Upper lobe of left lung (tissue), 6 donors: Measurements from ENCODE around the gene MASP2. TPM values are rescaled to one million over a fixed set of nuclear protein-coding genes. Genes with fewer than 3 reads are reported as not detected.
"Not testable (repeated sequence)": the region's sequence is repeated elsewhere in the genome, so short reads cannot be mapped to it uniquely, and the experiment has no call there.

ENCODE experiments used
- ATAC-seq, 2 donors: fragments of 200-7000 bp; cut with Tn5 transposase; one replicate each; pipeline ENCODE4 v1.9.1; 2022; ENCODE audit warnings: mild to moderate bottlenecking in 2 of 2, moderate library complexity in 2 of 2; ENCODE audit not compliant: low FRiP score in 2 of 2
- DNase-seq, 2 donors: peaks; one replicate each; pipeline ENCODE4 v3.0.0-alpha.2; 2019 to 2020
- H3K27ac ChIP-seq, 4 donors: fragments of 200-600 bp; sonication (generic); one replicate each; pipeline ENCODE4 v1.5.1; 2016 to 2019
- H3K27me3 ChIP-seq, 4 donors: fragments of 200-600 bp; sonication (generic); one replicate each; pipeline ENCODE4 v1.5.1; 2017 to 2019
- H3K36me3 ChIP-seq, 4 donors: fragments of 200-600 bp; sonication (generic); one replicate each; pipeline ENCODE4 v1.5.1; 2016 to 2019
- H3K4me1 ChIP-seq, 4 donors: fragments of 200-600 bp; sonication (generic); one replicate each; pipeline ENCODE4 v1.5.1; 2018 to 2019
- H3K4me3 ChIP-seq, 4 donors: fragments of 200-600 bp; sonication (generic); one replicate each; pipeline ENCODE4 v1.5.1; 2017 to 2019; ENCODE audit warnings: mild to moderate bottlenecking in 2 of 4, moderate library complexity in 1 of 4
- H3K9me3 ChIP-seq, 4 donors: fragments of 200-600 bp; sonication (generic); one replicate each; pipeline ENCODE4 v1.5.1; 2018 to 2019
- EP300 ChIP-seq, 4 donors: sonication (generic); formaldehyde crosslinking; IDR thresholded peaks; one replicate each; pipeline ENCODE4 v1.5.1; 2017; ENCODE audit warnings: antibody characterized with exemption in 4 of 4, control low read depth in 2 of 4
- POLR2A ChIP-seq, 4 donors: fragments of 450-650 bp; IDR thresholded peaks; one replicate each; pipeline ENCODE4 v1.5.1; 2016 to 2017; ENCODE audit warnings: antibody characterized with exemption in 4 of 4, mild to moderate bottlenecking in 2 of 4
- POLR2AphosphoS5 ChIP-seq, 2 donors: sonication (generic); formaldehyde crosslinking; IDR thresholded peaks; one replicate each; pipeline ENCODE4 v1.5.1; 2017; ENCODE audit warnings: antibody characterized with exemption in 2 of 2
- WGBS, 2 donors: methylation state at CpG; one replicate each; pipeline ENCODE4 v1.1.5; 2017 to 2018; 5-methylcytosine and 5-hydroxymethylcytosine counted together
- total RNA-seq, 6 donors: library from RNA; depleted of rRNA in 4 of 6; stranded (reverse); fragments of >200 nt in 4 of 6; gene quantifications; one replicate each; pipeline versions ENCODE4 v1.1.0 to v1.2.1, GENCODE V29; 2016 to 2021
- TF ChIP-seq, protein P1 (sequence below), 6 experiments: fragments of 450-650 bp in 4 of 6; fragments of 200-600 bp in 2 of 6; sonication (generic) in 2 of 6; IDR thresholded peaks; one replicate each; pipeline ENCODE4 v1.5.1; 2016 to 2019; ENCODE audit warnings: antibody characterized with exemption in 6 of 6
- donor health status: DM: no; HTN: no; CAD: no; lungs with moderate emphysema.
- donor health status: DM: no; HTN: yes; CAD: no; lungs with severe emphysema.

The MASP2 gene
- total RNA-seq, 6 donors from 2014 or later, result not detected

DNA sequence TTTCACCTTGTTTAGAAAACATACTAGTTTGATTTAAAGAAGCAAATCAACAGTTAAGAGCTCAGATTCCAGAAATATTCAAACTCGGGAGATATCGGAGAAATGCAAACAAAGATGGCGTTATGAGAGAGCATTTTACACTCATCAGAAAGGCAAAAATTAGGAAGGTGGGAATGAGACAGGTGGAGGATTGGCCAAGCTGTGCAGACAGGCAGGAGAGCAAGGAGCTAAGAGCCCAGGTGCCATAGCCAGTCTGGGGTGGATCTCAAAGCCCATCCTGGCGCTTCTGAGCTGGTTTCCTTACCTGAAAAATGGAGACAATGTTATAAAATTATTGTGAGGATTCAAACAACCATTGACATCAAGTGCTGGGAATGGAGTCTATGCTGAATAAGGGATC lies 54.2 kb downstream of the MASP2 start:
- Histone ChIP-seq H3K27ac (no peak overlapping the region), H3K27me3 (no peaks in the 10 kb centered on the region), H3K4me1 (no peaks in the 10 kb centered on the region), H3K36me3 (no peaks in the 10 kb centered on the region), H3K4me3 (no peak overlapping the region), H3K9me3 (no peaks in the 10 kb centered on the region)
- ATAC-seq (no peak), DNase-seq (no peak)
- 70 to 85% methylated on average over 4 of the region's 4 CpGs for WGBS, 2 donors
- no peak for TF ChIP-seq EP300 (IDR thresholded peaks at IDR 0.05)
- no peak for TF ChIP-seq POLR2AphosphoS5 (IDR thresholded peaks at IDR 0.05)
- no peak for TF ChIP-seq POLR2A (IDR thresholded peaks at IDR 0.05)
- TF ChIP-seq, protein P1, sequence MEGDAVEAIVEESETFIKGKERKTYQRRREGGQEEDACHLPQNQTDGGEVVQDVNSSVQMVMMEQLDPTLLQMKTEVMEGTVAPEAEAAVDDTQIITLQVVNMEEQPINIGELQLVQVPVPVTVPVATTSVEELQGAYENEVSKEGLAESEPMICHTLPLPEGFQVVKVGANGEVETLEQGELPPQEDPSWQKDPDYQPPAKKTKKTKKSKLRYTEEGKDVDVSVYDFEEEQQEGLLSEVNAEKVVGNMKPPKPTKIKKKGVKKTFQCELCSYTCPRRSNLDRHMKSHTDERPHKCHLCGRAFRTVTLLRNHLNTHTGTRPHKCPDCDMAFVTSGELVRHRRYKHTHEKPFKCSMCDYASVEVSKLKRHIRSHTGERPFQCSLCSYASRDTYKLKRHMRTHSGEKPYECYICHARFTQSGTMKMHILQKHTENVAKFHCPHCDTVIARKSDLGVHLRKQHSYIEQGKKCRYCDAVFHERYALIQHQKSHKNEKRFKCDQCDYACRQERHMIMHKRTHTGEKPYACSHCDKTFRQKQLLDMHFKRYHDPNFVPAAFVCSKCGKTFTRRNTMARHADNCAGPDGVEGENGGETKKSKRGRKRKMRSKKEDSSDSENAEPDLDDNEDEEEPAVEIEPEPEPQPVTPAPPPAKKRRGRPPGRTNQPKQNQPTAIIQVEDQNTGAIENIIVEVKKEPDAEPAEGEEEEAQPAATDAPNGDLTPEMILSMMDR (IDR thresholded peaks at IDR 0.05), result no peak

DNA sequence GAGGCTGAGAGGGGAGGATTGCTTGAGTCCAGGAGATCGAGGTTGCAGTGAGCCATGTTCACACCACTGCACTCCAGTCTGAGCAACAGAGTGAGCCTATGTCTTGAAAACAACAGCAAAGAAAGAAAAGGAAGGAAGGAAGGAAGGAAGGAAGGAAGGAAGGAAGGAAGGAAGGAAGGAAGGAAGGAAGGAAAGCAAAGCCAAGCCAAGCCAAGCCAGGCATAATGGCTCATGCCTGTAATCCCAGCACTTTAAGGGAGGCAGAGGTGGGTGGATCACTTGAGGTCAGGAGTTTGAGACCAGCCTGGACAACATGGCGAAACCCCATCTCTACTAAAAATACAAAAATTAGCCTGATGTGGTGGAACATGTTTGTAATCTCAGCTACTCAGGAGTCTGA lies 55.0 kb downstream of the MASP2 start:
- ATAC-seq, H3K27ac ChIP-seq, H3K4me1 ChIP-seq, DNase-seq, H3K36me3 ChIP-seq, H3K27me3 ChIP-seq, H3K9me3 ChIP-seq, H3K4me3 ChIP-seq: not testable (repeated sequence)
- WGBS, 2 donors, result 85 to 89% methylated on average over 2 of the region's 2 CpGs

GRCh38 chr1:10990828-10991227 lies 56.2 kb downstream of the MASP2 start:
- no peak for ATAC-seq
- TF ChIP-seq, protein P1 (IDR thresholded peaks at IDR 0.05), result no peak
- TF ChIP-seq EP300 (IDR thresholded peaks at IDR 0.05), result no peak
- no peak for TF ChIP-seq POLR2A (IDR thresholded peaks at IDR 0.05)
- TF ChIP-seq POLR2AphosphoS5 (IDR thresholded peaks at IDR 0.05), result no peak
- no peak overlapping the region for H3K27ac ChIP-seq
- no peak overlapping the region for H3K4me3 ChIP-seq
- WGBS, 2 donors, result 88 to 93% methylated on average over 7 of the region's 7 CpGs
- peak in 1 of 2 donors; percentile 38 for DNase-seq
- H3K4me1 ChIP-seq, result no peaks in the 10 kb centered on the region
- no peaks in the 10 kb centered on the region for H3K9me3 ChIP-seq
- no peaks in the 10 kb centered on the region for H3K36me3 ChIP-seq
- no peaks in the 10 kb centered on the region for H3K27me3 ChIP-seq

- not testable (repeated sequence) for H3K36me3 ChIP-seq, H3K9me3 ChIP-seq, H3K4me1 ChIP-seq, ATAC-seq, DNase-seq, H3K4me3 ChIP-seq, H3K27ac ChIP-seq, H3K27me3 ChIP-seq
- 76 to 87% methylated on average over 6 of the region's 6 CpGs for WGBS, 2 donors
Measured at GRCh38 chr1:10989920-10990516, 57.0 kb downstream of the MASP2 start.

GRCh38 chr1:10989095-10989494 lies 57.9 kb downstream of the MASP2 start:
- no peaks in the 10 kb centered on the region for H3K9me3 ChIP-seq
- WGBS, 2 donors, result 87 to 92% methylated on average over 1 to 5 of the region's 5 CpGs
- TF ChIP-seq, protein P1 (IDR thresholded peaks at IDR 0.05), result no peak
- TF ChIP-seq POLR2AphosphoS5 (IDR thresholded peaks at IDR 0.05) (no peak), POLR2A (IDR thresholded peaks at IDR 0.05) (no peak), EP300 (IDR thresholded peaks at IDR 0.05) (no peak)
- H3K4me3 ChIP-seq, result no peak overlapping the region
- no peaks in the 10 kb centered on the region for H3K4me1 ChIP-seq
- ATAC-seq, result no peak
- no peaks in the 10 kb centered on the region for H3K27me3 ChIP-seq
- no peaks in the 10 kb centered on the region for H3K36me3 ChIP-seq
- no peak for DNase-seq
- no peak overlapping the region for H3K27ac ChIP-seq

- WGBS, 2 donors, result 77 to 86% methylated on average over 4 of the region's 4 CpGs
- H3K36me3 ChIP-seq, result no peaks in the 10 kb centered on the region
- H3K4me3 ChIP-seq, result no peak overlapping the region
- no peak overlapping the region for H3K27ac ChIP-seq
- DNase-seq, result no peak
- no peaks in the 10 kb centered on the region for H3K4me1 ChIP-seq
- TF ChIP-seq POLR2AphosphoS5 (IDR thresholded peaks at IDR 0.05) (no peak), POLR2A (IDR thresholded peaks at IDR 0.05) (no peak), EP300 (IDR thresholded peaks at IDR 0.05) (no peak)
- TF ChIP-seq, protein P1 (IDR thresholded peaks at IDR 0.05), result no peak
- no peaks in the 10 kb centered on the region for H3K27me3 ChIP-seq
- no peaks in the 10 kb centered on the region for H3K9me3 ChIP-seq
- no peak for ATAC-seq
Measured at GRCh38 chr1:10987840-10988417, 59.1 kb downstream of the MASP2 start.
